DOHH2 (cell line): ENCODE data around the gene PDE1C.

ENCODE experiments used
- EZH2phosphoT487 ChIP-seq: fragments of 200-600 bp; sonication (generic); IDR thresholded peaks from 2 replicates; pipeline ENCODE4 v1.6.1; 2017; ENCODE audit warnings: borderline replicate concordance, mild to moderate bottlenecking, antibody characterized with exemption, low read length, moderate library complexity, mixed read lengths
- TF ChIP-seq, protein P1 (sequence below): fragments of 200-600 bp; sonication (generic); IDR thresholded peaks from one replicate; pipeline ENCODE4 v1.5.1; 2014; ENCODE audit warnings: antibody characterized with exemption, mild to moderate bottlenecking, low read depth, low read length; ENCODE audit not compliant: poor library complexity, severe bottlenecking

DNA sequence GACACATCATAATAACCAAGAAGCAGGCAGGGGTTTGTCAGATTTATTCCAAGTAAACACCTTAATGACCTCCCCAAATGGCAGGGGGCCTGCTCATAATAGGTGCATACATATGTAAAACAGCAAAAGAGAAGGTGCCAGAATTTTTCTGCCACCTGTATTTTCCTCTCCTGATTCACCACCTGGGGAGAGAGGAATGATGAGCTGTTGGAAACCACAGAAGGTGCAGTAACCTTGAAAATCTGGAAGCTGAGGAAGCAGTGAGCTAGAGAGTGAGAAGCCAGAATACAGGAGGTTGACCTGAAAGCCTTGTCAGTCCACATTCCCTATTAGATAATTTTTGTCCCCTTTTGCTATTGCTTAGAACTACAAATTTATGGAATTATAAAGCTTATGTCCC is 46.2 kb upstream of the PDE1C start:
- TF ChIP-seq, protein P1, sequence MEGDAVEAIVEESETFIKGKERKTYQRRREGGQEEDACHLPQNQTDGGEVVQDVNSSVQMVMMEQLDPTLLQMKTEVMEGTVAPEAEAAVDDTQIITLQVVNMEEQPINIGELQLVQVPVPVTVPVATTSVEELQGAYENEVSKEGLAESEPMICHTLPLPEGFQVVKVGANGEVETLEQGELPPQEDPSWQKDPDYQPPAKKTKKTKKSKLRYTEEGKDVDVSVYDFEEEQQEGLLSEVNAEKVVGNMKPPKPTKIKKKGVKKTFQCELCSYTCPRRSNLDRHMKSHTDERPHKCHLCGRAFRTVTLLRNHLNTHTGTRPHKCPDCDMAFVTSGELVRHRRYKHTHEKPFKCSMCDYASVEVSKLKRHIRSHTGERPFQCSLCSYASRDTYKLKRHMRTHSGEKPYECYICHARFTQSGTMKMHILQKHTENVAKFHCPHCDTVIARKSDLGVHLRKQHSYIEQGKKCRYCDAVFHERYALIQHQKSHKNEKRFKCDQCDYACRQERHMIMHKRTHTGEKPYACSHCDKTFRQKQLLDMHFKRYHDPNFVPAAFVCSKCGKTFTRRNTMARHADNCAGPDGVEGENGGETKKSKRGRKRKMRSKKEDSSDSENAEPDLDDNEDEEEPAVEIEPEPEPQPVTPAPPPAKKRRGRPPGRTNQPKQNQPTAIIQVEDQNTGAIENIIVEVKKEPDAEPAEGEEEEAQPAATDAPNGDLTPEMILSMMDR = no peak
- TF ChIP-seq EZH2phosphoT487 = no peak
